K562 (cell line): ENCODE measurements around the gene CNTROB. TPM values are rescaled to one million over a fixed set of nuclear protein-coding genes. Genes with fewer than 3 reads are reported as not detected.

ENCODE experiments used
- ATAC-seq: fragments of 200-7000 bp; cut with Tn5 transposase; 3 replicates; pipeline ENCODE4 v1.9.1; 2020; ENCODE audit warnings: moderate library complexity
- BruUV-seq: library from RNA; stranded (reverse); fragments of 400-500 nt; replicated peaks from 2 replicates; lab custom pipeline; 2021; lab: Mats Ljungman, UMichigan
- CTCF ChIA-PET: fragments of 300-600 bp; formaldehyde crosslinking; extraction: SDS; loops from one replicate; lab custom pipeline; 2021; ENCODE audit warnings: low intra/inter-chr PET ratio; lab: Yijun Ruan, JAX
- POLR2A ChIA-PET: fragments of 300-600, 350-650 bp; sonication (Branson Sonifier 250); formaldehyde crosslinking; extraction: SDS; loops from one replicate; lab custom pipeline; 2021; ENCODE audit warnings: antibody characterized with exemption, inconsistent platforms; lab: Yijun Ruan, JAX
- DNase-seq, 4 experiments: peaks; one replicate each; pipeline versions ENCODE4 v3.0.0 to v3.0.0-alpha.2; 2011 to 2018; ENCODE audit warnings: low spot score in 3 of 4, mixed read lengths in 3 of 4; ENCODE audit errors: extremely low read depth in 1 of 4
- FAIRE-seq: peaks from 2 replicates; lab custom pipeline; 2011; peaks lifted over from hg19 to GRCh38; lab: Jason Lieb, UNC
- H2AFZ ChIP-seq: 2 replicates; pipeline ENCODE4 v1.6.0; 2011; ENCODE audit warnings: low read depth, low read length, control low read depth, inconsistent platforms
- H3K27ac ChIP-seq: fragments of 200-600 bp; 3 replicates; pipeline ENCODE4 v1.8.0; 2011; ENCODE audit warnings: low read depth, mild to moderate bottlenecking, control low read depth, inconsistent platforms, low read length, moderate library complexity, mixed read lengths; ENCODE audit errors: extremely low read depth
- H3K27me3 ChIP-seq, 2 experiments: fragments of 300-600 bp in 1 of 2; 2 replicates in 1 of 2; 3 replicates in 1 of 2; pipeline versions ENCODE4 v1.6.0 to v1.8.0; 2011; ENCODE audit warnings: inconsistent platforms in 2 of 2, low read length in 2 of 2, mild to moderate bottlenecking in 1 of 2, mixed read lengths in 1 of 2, moderate library complexity in 1 of 2; ENCODE audit not compliant: control insufficient read depth in 2 of 2, insufficient read depth in 2 of 2
- H3K36me3 ChIP-seq: fragments of 300-600 bp; 3 replicates; pipeline ENCODE4 v1.8.0; 2011; ENCODE audit warnings: mild to moderate bottlenecking, low read length, inconsistent platforms; ENCODE audit not compliant: control insufficient read depth, insufficient read depth
- H3K4me1 ChIP-seq, 2 experiments: fragments of 200-600 bp in 1 of 2; replicated peaks in 1 of 2; 2 replicates in 1 of 2; 3 replicates in 1 of 2; pipeline versions ENCODE4 v1.5.1 to v1.8.0; 2011; ENCODE audit warnings: inconsistent platforms in 2 of 2, low read length in 2 of 2, mild to moderate bottlenecking in 1 of 2, mixed read lengths in 1 of 2, moderate library complexity in 1 of 2; ENCODE audit not compliant: control insufficient read depth in 2 of 2, insufficient read depth in 2 of 2
- H3K4me2 ChIP-seq: 2 replicates; pipeline ENCODE4 v1.6.1; 2011; ENCODE audit warnings: low read length, control low read depth, inconsistent platforms, mixed read lengths; ENCODE audit not compliant: insufficient read depth
- H3K4me3 ChIP-seq: fragments of 200-600 bp; sonication (generic), shearing (Covaris generic); 2 replicates; pipeline ENCODE4 v1.5.1; 2016; ENCODE audit warnings: control low read depth, inconsistent platforms
- H3K79me2 ChIP-seq: fragments of 200-600 bp; 3 replicates; pipeline ENCODE4 v1.8.0; 2011; ENCODE audit warnings: low read length, inconsistent platforms; ENCODE audit not compliant: control insufficient read depth, insufficient read depth
- H3K9ac ChIP-seq, 2 experiments: 2 replicates each; pipeline versions ENCODE4 v1.6.0 to v1.6.1; 2011; ENCODE audit warnings: low read depth in 2 of 2, low read length in 2 of 2, control low read depth in 1 of 2, inconsistent platforms in 1 of 2, mild to moderate bottlenecking in 1 of 2, mixed read lengths in 1 of 2; ENCODE audit not compliant: insufficient read depth in 1 of 2
- H3K9me1 ChIP-seq: one replicate; pipeline ENCODE4 v1.6.0; 2011; ENCODE audit warnings: inconsistent platforms, mild to moderate bottlenecking, low read length, moderate library complexity; ENCODE audit not compliant: control insufficient read depth, insufficient read depth
- H3K9me3 ChIP-seq: replicated peaks from 2 replicates; pipeline ENCODE4 v1.5.1; 2011; ENCODE audit warnings: low read depth, low read length, inconsistent platforms; ENCODE audit not compliant: control insufficient read depth, insufficient read depth
- H4K20me1 ChIP-seq: replicated peaks from 2 replicates; pipeline ENCODE4 v1.6.1; 2011; ENCODE audit warnings: low read length, inconsistent platforms, mixed read lengths; ENCODE audit not compliant: control insufficient read depth, insufficient read depth
- CC2D1A ChIP-seq: fragments of 450-650 bp; IDR thresholded peaks from 2 replicates; pipeline ENCODE4 v1.6.1; 2017; ENCODE audit warnings: mild to moderate bottlenecking
- CTBP1 ChIP-seq: fragments of 450-650 bp; IDR thresholded peaks from 2 replicates; pipeline ENCODE4 v1.6.1; 2016; ENCODE audit warnings: borderline replicate concordance
- CTCF ChIP-seq, 3 experiments: IDR thresholded peaks in 2 of 3; conservative IDR thresholded peaks in 1 of 3; 2 replicates each; pipeline ENCODE4 v1.5.1; 2011 to 2012; ENCODE audit warnings: low read length in 3 of 3, mild to moderate bottlenecking in 3 of 3, control low read depth in 2 of 3, improper control_type of control experiment in 1 of 3, inconsistent platforms in 1 of 3, low read depth in 1 of 3, mixed read lengths in 1 of 3, moderate library complexity in 1 of 3; ENCODE audit not compliant: insufficient read depth in 2 of 3
- DEAF1 ChIP-seq: fragments of 450-650 bp; formaldehyde crosslinking; IDR thresholded peaks from 2 replicates; pipeline ENCODE4 v1.4.0; 2020; ENCODE audit warnings: mild to moderate bottlenecking, moderate library complexity
- NBN ChIP-seq: fragments of 450-650 bp; IDR thresholded peaks from 2 replicates; pipeline ENCODE4 v1.6.1; 2016; ENCODE audit warnings: low read depth, mild to moderate bottlenecking
- RCOR1 ChIP-seq, 2 experiments: IDR thresholded peaks; 2 replicates each; pipeline ENCODE4 v1.6.1; 2012; ENCODE audit warnings: low read depth in 2 of 2, low read length in 2 of 2, borderline replicate concordance in 1 of 2, improper control_type of control experiment in 1 of 2
- REST ChIP-seq, 2 experiments: fragments of 450-650 bp; formaldehyde crosslinking in 1 of 2; IDR thresholded peaks; 2 replicates each; pipeline versions ENCODE4 v1.4.0 to v1.6.1; 2014 to 2020; ENCODE audit warnings: mild to moderate bottlenecking in 2 of 2, borderline replicate concordance in 1 of 2, low read depth in 1 of 2
- SMARCA4 ChIP-seq: fragments of 450-650 bp; IDR thresholded peaks from 2 replicates; pipeline ENCODE4 v1.6.1; 2016
- ZNF77 ChIP-seq: fragments of 250-450 bp; sonication (Bioruptor Pico); IDR thresholded peaks from 2 replicates; pipeline ENCODE4 v1.5.0; 2020
- WGBS: fragments of 100-300 bp; shearing (Covaris generic); methylation state at CpG from one replicate; pipeline ENCODE4 v1.1.6; 2016; ENCODE audit warnings: low coverage, mixed read lengths; ENCODE audit not compliant: insufficient coverage; ENCODE audit errors: missing lambda C conversion rate; 5-methylcytosine and 5-hydroxymethylcytosine counted together
- in situ Hi-C: fragments of 300-500 bp; cut with MboI; formaldehyde crosslinking; loops from 4 replicates; pipeline ENCODE4 v1.15.0; 2018; ENCODE audit warnings: inconsistent platforms, mixed read lengths
- intact Hi-C: fragments of 100-400 bp; cut with micrococcal nuclease; formaldehyde crosslinking; loops from 2 replicates; pipeline ENCODE4 v1.14.2; 2022
- polyA plus RNA-seq, 8 experiments: library from polyadenylated mRNA; depleted of rRNA in 4 of 8; stranded (reverse) in 5 of 8; unstranded in 3 of 8; fragments of >200 nt; fragmentation: Nextera tagmentation in 2 of 8; fragmentation: Illumina TruSeq in 1 of 8; extraction: Ambion mirVana in 2 of 8; extraction: Trizol in 1 of 8; gene quantifications; 2 replicates each; pipeline versions ENCODE4 v1.2.1 to v1.2.3, GENCODE V29; 2011 to 2014; ENCODE audit warnings: inconsistent platforms in 1 of 8, missing spikeins in 1 of 8
- total RNA-seq, 7 experiments: library from RNA; depleted of rRNA in 6 of 7; stranded (reverse); fragments of >200 nt in 6 of 7; fragmentation: Illumina TruSeq in 2 of 7; extraction: Trizol in 2 of 7; gene quantifications; 2 replicates each; pipeline versions ENCODE4 v1.2.1 to v1.2.3, GENCODE V29; 2011 to 2021; ENCODE audit warnings: low replicate concordance in 1 of 7

Gene CNTROB
- total and polyA plus RNA-seq, 9 of the 15 experiments (the other 6 are each of a cell fraction or from before 2014, with no cell fraction given): 1.9 to 33.3 (median 23.0) TPM

- POLR2A ChIA-PET: interaction anchor here (0.5 to 1.4 kb wide), 6 partner anchors 13 to 144 kb away, joined by 3 to 8 read pairs (median 4); partner anchors contain the start of gene CHD3
- peaks cover 27% of the 10 kb centered on the region; the same call in 2 of the 3 replicates for H3K36me3 ChIP-seq
- no TSS peak for BruUV-seq
- no peaks in the 10 kb centered on the region for H4K20me1 ChIP-seq
- no peak overlapping the region for H3K27ac ChIP-seq
- no peak overlapping the region for H3K4me3 ChIP-seq
- no peaks in the 10 kb centered on the region for H3K27me3 ChIP-seq
- CTCF ChIA-PET: interaction anchor here (0.6 to 3.9 kb wide), 8 partner anchors 19 to 1084 kb away, joined by 3 to 52 read pairs (median 4); partner anchors contain the start of genes CNTROB and TRAPPC1
- 6% methylated on average over 2 of the region's 3 CpGs for WGBS
- in situ Hi-C loops: loop anchor here (5.0 kb wide), 1 partner anchor 144 kb away; no protein-coding TSS in a partner anchor
- intact Hi-C loops: loop anchor here (1.0 to 2.0 kb wide), 3 partner anchors 75 to 144 kb away; no protein-coding TSS in a partner anchor
- peak; percentile 90 for FAIRE-seq
- peaks cover 18 to 24% of the 10 kb centered on the region in 2 experiments; a peak in 4 of 5 replicates for H3K4me1 ChIP-seq
- H3K9ac ChIP-seq: no peak overlapping the region
- H3K9me3 ChIP-seq: no peaks in the 10 kb centered on the region
- H2AFZ ChIP-seq: no peak overlapping the region
- peaks cover 8% of the 10 kb centered on the region; the same call in 1 of the 3 replicates for H3K79me2 ChIP-seq
- no peaks in the 10 kb centered on the region for H3K9me1 ChIP-seq
- ATAC-seq: peak; percentile 69
- no peak overlapping the region for H3K4me2 ChIP-seq
- DNase-seq: peak; percentile 48 to 84 (median 50)
- TF ChIP-seq CTBP1 (peak; percentile 67), ZNF77 (CRISPR knock-in tag) (no peak), CC2D1A (peak; percentile 38; the same call in 1 of the 2 replicates), DEAF1 (CRISPR knock-in tag) (peak; percentile 67; the same call in 1 of the 2 replicates), REST (IDR thresholded peaks at IDR 0.05; ENCODE audit: borderline replicate concordance) (peak; percentile 76), REST (CRISPR knock-in tag; IDR thresholded peaks at IDR 0.05; ENCODE audit: low read depth) (no peak), SMARCA4 (no peak), NBN (peak; percentile 37; the same call in 1 of the 2 replicates), CTCF (IDR thresholded peaks at IDR 0.05 in 2 of 3, conservative IDR thresholded peaks at IDR 0.05 in 1 of 3; ENCODE audit: insufficient read depth in 2 of 3, low read depth in 1 of 3, low read length in 3 of 3) (peak; percentile 73 to 91 (median 74)), RCOR1 (IDR thresholded peaks at IDR 0.05; ENCODE audit: borderline replicate concordance in 1 of 2, low read depth in 2 of 2, low read length in 2 of 2) (peak in 1 of 2 experiments; percentile 62; a peak in 2 of 4 replicates)
Measured at GRCh38 chr17:7912927-7913524, 19.0 kb upstream of the CNTROB start.
